Omental fat pad (tissue), 4 donors: ENCODE data around the gene HNMT. TPM values are rescaled to one million over a fixed set of nuclear protein-coding genes. Genes with fewer than 3 reads are reported as not detected.

Source experiments
- ATAC-seq: fragments of 150-250 bp; one replicate; pipeline ENCODE4 v1.9.1; 2016; ENCODE audit warnings: mild to moderate bottlenecking, moderate library complexity; ENCODE audit not compliant: low FRiP score
- DNase-seq: peaks from one replicate; pipeline ENCODE4 v3.0.0-alpha.2; 2019; ENCODE audit warnings: low spot score
- CTCF ChIP-seq, 3 donors: fragments of 450-650 bp; IDR thresholded peaks; one replicate each; pipeline ENCODE4 v1.5.1; 2016 to 2017; ENCODE audit warnings: antibody characterized with exemption in 3 of 3, mild to moderate bottlenecking in 3 of 3, moderate library complexity in 2 of 3
- total RNA-seq, 4 donors: library from RNA; depleted of rRNA; stranded (reverse); fragments of >200 nt; gene quantifications; one replicate each; pipeline ENCODE4 v1.1.0, GENCODE V29; 2016

Gene HNMT
- total RNA-seq, 4 donors from 2014 or later = 69.4 to 160 (median 85.8) TPM

GRCh38 chr2:137973280-137973679 lies 9.0 kb downstream of the HNMT start:
- no peak for TF ChIP-seq CTCF (IDR thresholded peaks at IDR 0.05)
- no peak for DNase-seq
- no peak for ATAC-seq

- no peak for TF ChIP-seq CTCF (IDR thresholded peaks at IDR 0.05)
- ATAC-seq (no peak), DNase-seq (no peak)
Measured at GRCh38 chr2:137975280-137976271, 11.3 kb downstream of the HNMT start.

GRCh38 chr2:137976274-137976673 lies 12.0 kb downstream of the HNMT start:
- no peak for DNase-seq
- ATAC-seq = no peak
- no peak for TF ChIP-seq CTCF (IDR thresholded peaks at IDR 0.05)

GRCh38 chr2:137977790-137978189 lies 13.5 kb downstream of the HNMT start:
- ATAC-seq = no peak
- no peak for DNase-seq
- TF ChIP-seq CTCF (IDR thresholded peaks at IDR 0.05) = no peak

GRCh38 chr2:137980459-137980858 lies 16.2 kb downstream of the HNMT start:
- TF ChIP-seq CTCF (IDR thresholded peaks at IDR 0.05) = no peak
- DNase-seq = no peak
- no peak for ATAC-seq

- TF ChIP-seq CTCF (IDR thresholded peaks at IDR 0.05) = no peak
- DNase-seq (no peak), ATAC-seq (no peak)
Measured at GRCh38 chr2:137981112-137981656, 16.9 kb downstream of the HNMT start.
